ENCODE measurements around the gene CRB1.

The CRB1 gene

GRCh38 chr1:197355248-197355995, 87.4 kb downstream of the CRB1 start:
- Mint-ChIP-seq H3K36me3 (ENCODE audit: low read depth) (no peaks in the 10 kb centered on the region), H3K9me3 (no peaks in the 10 kb centered on the region), H3K27ac (no peak overlapping the region), H3K4me1 (ENCODE audit: low read depth) (no peaks in the 10 kb centered on the region), H3K4me3 (no peak overlapping the region), H3K27me3 (no peaks in the 10 kb centered on the region)

GRCh38 chr1:197356723-197357533, 88.9 kb downstream of the CRB1 start:
- H3K4me3 Mint-ChIP-seq = no peak overlapping the region
- no peaks in the 10 kb centered on the region for H3K27me3 Mint-ChIP-seq
- no peaks in the 10 kb centered on the region for H3K36me3 Mint-ChIP-seq (ENCODE audit: low read depth)
- H3K27ac Mint-ChIP-seq = no peak overlapping the region
- no peaks in the 10 kb centered on the region for H3K9me3 Mint-ChIP-seq
- no peaks in the 10 kb centered on the region for H3K4me1 Mint-ChIP-seq (ENCODE audit: low read depth)

- H3K27ac Mint-ChIP-seq = no peak overlapping the region
Measured at GRCh38 chr1:197358959-197359358, 90.9 kb downstream of the CRB1 start.

GRCh38 chr1:197360068-197360467, 92.0 kb downstream of the CRB1 start:
- Mint-ChIP-seq H3K36me3 (ENCODE audit: low read depth) (no peaks in the 10 kb centered on the region), H3K27me3 (no peaks in the 10 kb centered on the region), H3K4me3 (no peak overlapping the region), H3K9me3 (no peaks in the 10 kb centered on the region), H3K27ac (no peak overlapping the region), H3K4me1 (ENCODE audit: low read depth) (no peaks in the 10 kb centered on the region)

More at GRCh38 chr1:197358959-197359358, 90.9 kb downstream of the CRB1 start:
- Mint-ChIP-seq H3K9me3 (no peaks in the 10 kb centered on the region), H3K4me3 (no peak overlapping the region), H3K36me3 (ENCODE audit: low read depth) (no peaks in the 10 kb centered on the region), H3K27me3 (no peaks in the 10 kb centered on the region), H3K4me1 (ENCODE audit: low read depth) (no peaks in the 10 kb centered on the region)

- H3K27ac Mint-ChIP-seq = no peak overlapping the region
- H3K36me3 Mint-ChIP-seq (ENCODE audit: low read depth) = no peaks in the 10 kb centered on the region
- H3K27me3 Mint-ChIP-seq = no peaks in the 10 kb centered on the region
- H3K4me3 Mint-ChIP-seq = no peak overlapping the region
- H3K4me1 Mint-ChIP-seq (ENCODE audit: low read depth) = no peaks in the 10 kb centered on the region
- H3K9me3 Mint-ChIP-seq = no peaks in the 10 kb centered on the region
Measured at GRCh38 chr1:197362871-197363270, 94.8 kb downstream of the CRB1 start.

GRCh38 chr1:197363855-197364254, 95.8 kb downstream of the CRB1 start:
- H3K9me3 Mint-ChIP-seq = no peaks in the 10 kb centered on the region
- H3K4me1 Mint-ChIP-seq (ENCODE audit: low read depth) = no peaks in the 10 kb centered on the region
- no peak overlapping the region for H3K4me3 Mint-ChIP-seq
- H3K27ac Mint-ChIP-seq = no peak overlapping the region
- H3K27me3 Mint-ChIP-seq = no peaks in the 10 kb centered on the region
- no peaks in the 10 kb centered on the region for H3K36me3 Mint-ChIP-seq (ENCODE audit: low read depth)

GRCh38 chr1:197366996-197367395, 98.9 kb downstream of the CRB1 start:
- H3K4me1 Mint-ChIP-seq (ENCODE audit: low read depth) = no peaks in the 10 kb centered on the region
- no peaks in the 10 kb centered on the region for H3K36me3 Mint-ChIP-seq (ENCODE audit: low read depth)
- H3K4me3 Mint-ChIP-seq = no peak overlapping the region
- no peaks in the 10 kb centered on the region for H3K27me3 Mint-ChIP-seq
- no peaks in the 10 kb centered on the region for H3K9me3 Mint-ChIP-seq
- no peak overlapping the region for H3K27ac Mint-ChIP-seq

- no peaks in the 10 kb centered on the region for H3K9me3 Mint-ChIP-seq
- H3K4me1 Mint-ChIP-seq (ENCODE audit: low read depth) = no peaks in the 10 kb centered on the region
- H3K36me3 Mint-ChIP-seq (ENCODE audit: low read depth) = no peaks in the 10 kb centered on the region
- no peaks in the 10 kb centered on the region for H3K27me3 Mint-ChIP-seq
- no peak overlapping the region for H3K27ac Mint-ChIP-seq
- no peak overlapping the region for H3K4me3 Mint-ChIP-seq
Measured at GRCh38 chr1:197367627-197368026, 99.6 kb downstream of the CRB1 start.

GRCh38 chr1:197374428-197374827, 106.4 kb downstream of the CRB1 start:
- no peak overlapping the region for H3K4me3 Mint-ChIP-seq
- no peaks in the 10 kb centered on the region for H3K4me1 Mint-ChIP-seq (ENCODE audit: low read depth)
- H3K27me3 Mint-ChIP-seq = no peaks in the 10 kb centered on the region
- no peak overlapping the region for H3K27ac Mint-ChIP-seq
- H3K36me3 Mint-ChIP-seq (ENCODE audit: low read depth) = no peaks in the 10 kb centered on the region
- H3K9me3 Mint-ChIP-seq = no peaks in the 10 kb centered on the region

- H3K36me3 Mint-ChIP-seq (ENCODE audit: low read depth) = no peaks in the 10 kb centered on the region
- no peaks in the 10 kb centered on the region for H3K4me1 Mint-ChIP-seq (ENCODE audit: low read depth)
- H3K27ac Mint-ChIP-seq = no peak overlapping the region
- no peaks in the 10 kb centered on the region for H3K9me3 Mint-ChIP-seq
- H3K4me3 Mint-ChIP-seq = no peak overlapping the region
- no peaks in the 10 kb centered on the region for H3K27me3 Mint-ChIP-seq
Measured at GRCh38 chr1:197384471-197384870, 116.4 kb downstream of the CRB1 start.

GRCh38 chr1:197388801-197389200, 120.7 kb downstream of the CRB1 start:
- no peak overlapping the region for H3K27ac Mint-ChIP-seq

GRCh38 chr1:197390856-197391255, 122.8 kb downstream of the CRB1 start:
- H3K27ac Mint-ChIP-seq = peak overlapping the region; percentile 16
- peaks cover 32% of the 10 kb centered on the region for H3K4me1 Mint-ChIP-seq (ENCODE audit: low read depth)
- H3K4me3 Mint-ChIP-seq = no peak overlapping the region
- no peaks in the 10 kb centered on the region for H3K9me3 Mint-ChIP-seq
- H3K36me3 Mint-ChIP-seq (ENCODE audit: low read depth) = no peaks in the 10 kb centered on the region
- no peaks in the 10 kb centered on the region for H3K27me3 Mint-ChIP-seq

More at GRCh38 chr1:197388801-197389200, 120.7 kb downstream of the CRB1 start:
- Mint-ChIP-seq H3K4me3 (no peak overlapping the region), H3K36me3 (ENCODE audit: low read depth) (no peaks in the 10 kb centered on the region), H3K4me1 (ENCODE audit: low read depth) (peaks cover 32% of the 10 kb centered on the region), H3K27me3 (no peaks in the 10 kb centered on the region), H3K9me3 (no peaks in the 10 kb centered on the region)

- H3K4me3 Mint-ChIP-seq = no peak overlapping the region
- H3K9me3 Mint-ChIP-seq = no peaks in the 10 kb centered on the region
- no peaks in the 10 kb centered on the region for H3K36me3 Mint-ChIP-seq (ENCODE audit: low read depth)
- no peaks in the 10 kb centered on the region for H3K27me3 Mint-ChIP-seq
- H3K4me1 Mint-ChIP-seq (ENCODE audit: low read depth) = peaks cover 32% of the 10 kb centered on the region
- H3K27ac Mint-ChIP-seq = peak overlapping the region; percentile 59
Measured at GRCh38 chr1:197391303-197392226, 123.5 kb downstream of the CRB1 start.

GRCh38 chr1:197392541-197392940, 124.5 kb downstream of the CRB1 start:
- Mint-ChIP-seq H3K9me3 (no peaks in the 10 kb centered on the region), H3K4me3 (no peak overlapping the region), H3K27me3 (no peaks in the 10 kb centered on the region), H3K36me3 (ENCODE audit: low read depth) (no peaks in the 10 kb centered on the region), H3K4me1 (ENCODE audit: low read depth) (peaks cover 32% of the 10 kb centered on the region), H3K27ac (no peak overlapping the region)

GRCh38 chr1:197393105-197393504, 125.1 kb downstream of the CRB1 start:
- no peaks in the 10 kb centered on the region for H3K36me3 Mint-ChIP-seq (ENCODE audit: low read depth)
- no peak overlapping the region for H3K4me3 Mint-ChIP-seq
- H3K27me3 Mint-ChIP-seq = no peaks in the 10 kb centered on the region
- H3K4me1 Mint-ChIP-seq (ENCODE audit: low read depth) = peaks cover 32% of the 10 kb centered on the region
- no peak overlapping the region for H3K27ac Mint-ChIP-seq
- no peaks in the 10 kb centered on the region for H3K9me3 Mint-ChIP-seq
